ENCODE measurements around the gene ARHGAP24. TPM values are rescaled to one million over a fixed set of nuclear protein-coding genes. Genes with fewer than 3 reads are reported as not detected.
A peak's percentile ranks its signal among the peaks of the same experiment; 100 is the strongest.

ARHGAP24 gene
- total RNA-seq, 1 experiment from 2014 or later = 1.3 TPM

DNA sequence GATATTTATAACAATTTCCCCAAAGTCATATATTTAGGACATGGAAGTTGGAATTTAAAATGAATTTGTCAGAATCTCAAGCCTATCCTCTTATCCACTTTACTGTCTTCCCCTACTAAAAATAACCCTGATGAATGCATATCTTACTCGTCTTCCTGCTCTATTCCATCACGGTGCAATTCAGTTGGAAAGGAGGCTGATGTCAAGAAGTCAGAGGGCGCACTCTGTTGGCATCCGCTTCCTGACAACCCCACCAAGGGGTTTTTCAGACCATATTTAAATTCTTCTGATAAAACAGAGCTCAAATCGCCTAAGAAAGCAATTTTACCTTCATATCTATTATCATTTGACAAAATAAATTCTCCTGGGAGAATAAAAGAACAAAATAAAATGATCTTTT lies 233.5 kb downstream of the ARHGAP24 start:
- no peaks in the 10 kb centered on the region for H4K20me1 ChIP-seq (ENCODE audit: insufficient read depth)
- H3K36me3 ChIP-seq (ENCODE audit: control insufficient read depth in 1 of 2, insufficient read depth in 2 of 2, low read length in 2 of 2) = no peaks in the 10 kb centered on the region
- ChIA-PET POLR2A (no interaction called here), CTCF (no interaction called here), RAD21 (ENCODE audit: low non-redundant PET in 1 of 2, low total read pairs in 2 of 2, uncharacterized antibody in 2 of 2, unreplicated experiment in 2 of 2) (no interaction called here)
- ATAC-seq (no peak), DNase-seq (ENCODE audit: low read depth, low spot score) (no peak)
- H3K9me2 ChIP-seq (ENCODE audit: insufficient read depth) = no peaks in the 10 kb centered on the region
- H3K4me1 ChIP-seq (ENCODE audit: control insufficient read depth in 1 of 2, insufficient read depth in 2 of 2, low read length in 2 of 2) = no peaks in the 10 kb centered on the region
- H3K9me3 ChIP-seq (ENCODE audit: control insufficient read depth in 1 of 2, insufficient read depth in 1 of 2, low read depth in 1 of 2, low read length in 2 of 2) = no peaks in the 10 kb centered on the region
- no peaks in the 10 kb centered on the region for H3K27me3 ChIP-seq (ENCODE audit: insufficient read depth, low read length)
- BruUV-seq (replicated peaks) = no TSS peak
- no peak overlapping the region for H3K9ac ChIP-seq (ENCODE audit: low read length)
- no peak overlapping the region for H2AFZ ChIP-seq (ENCODE audit: low read depth, low read length, poor library complexity, severe bottlenecking)
- TF ChIP-seq RAD21 (IDR thresholded peaks at IDR 0.05; ENCODE audit: low read depth) (0 out of 2 replicates have a peak, but pooled peaks have one; percentile 3), POLR2AphosphoS5 (IDR thresholded peaks at IDR 0.05; ENCODE audit: low read depth, low read length) (no peak)
- H3K4me2 ChIP-seq (ENCODE audit: low read length) = no peak overlapping the region
- H3K4me3 ChIP-seq (replicated peaks in 1 of 2; ENCODE audit: low read depth in 1 of 2, low read length in 2 of 2) = no peak overlapping the region
- no peak overlapping the region for H3K27ac ChIP-seq (ENCODE audit: low read depth, low read length)
- no peaks in the 10 kb centered on the region for H3K79me2 ChIP-seq (ENCODE audit: insufficient read depth, low read length)
- intact Hi-C loops (cut with micrococcal nuclease) = no loop called here

GRCh38 chr4:85713005-85713404 lies 238.1 kb downstream of the ARHGAP24 start:
- ChIA-PET RAD21 (ENCODE audit: low non-redundant PET in 1 of 2, low total read pairs in 2 of 2, uncharacterized antibody in 2 of 2, unreplicated experiment in 2 of 2) (no interaction called here), POLR2A (no interaction called here), CTCF (no interaction called here)
- Histone ChIP-seq H3K4me3 (replicated peaks in 1 of 2; ENCODE audit: low read depth in 1 of 2, low read length in 2 of 2) (no peak overlapping the region), H3K4me1 (ENCODE audit: control insufficient read depth in 1 of 2, insufficient read depth in 2 of 2, low read length in 2 of 2) (no peaks in the 10 kb centered on the region), H4K20me1 (ENCODE audit: insufficient read depth) (no peaks in the 10 kb centered on the region), H3K27ac (ENCODE audit: low read depth, low read length) (no peak overlapping the region), H3K9me2 (ENCODE audit: insufficient read depth) (no peaks in the 10 kb centered on the region), H3K79me2 (ENCODE audit: insufficient read depth, low read length) (no peaks in the 10 kb centered on the region), H3K9ac (ENCODE audit: low read length) (no peak overlapping the region), H3K27me3 (ENCODE audit: insufficient read depth, low read length) (no peaks in the 10 kb centered on the region), H3K9me3 (ENCODE audit: control insufficient read depth in 1 of 2, insufficient read depth in 1 of 2, low read depth in 1 of 2, low read length in 2 of 2) (no peaks in the 10 kb centered on the region), H3K36me3 (ENCODE audit: control insufficient read depth in 1 of 2, insufficient read depth in 2 of 2, low read length in 2 of 2) (no peaks in the 10 kb centered on the region), H3K4me2 (ENCODE audit: low read length) (no peak overlapping the region), H2AFZ (ENCODE audit: low read depth, low read length, poor library complexity, severe bottlenecking) (no peak overlapping the region)
- DNase-seq (ENCODE audit: low read depth, low spot score) (no peak), ATAC-seq (no peak)
- TF ChIP-seq ZBTB33 (IDR thresholded peaks at IDR 0.05; ENCODE audit: extremely low read depth, insufficient replicate concordance, low read length) (no peak), ELF1 (IDR thresholded peaks at IDR 0.05; ENCODE audit: borderline replicate concordance, low read depth) (no peak), REST (IDR thresholded peaks at IDR 0.05; ENCODE audit: low read depth) (no peak), EGR1 (IDR thresholded peaks at IDR 0.05; ENCODE audit: low read depth) (no peak), SRF (IDR thresholded peaks at IDR 0.05; ENCODE audit: low read depth) (no peak)
- no TSS peak for BruUV-seq (replicated peaks)
- intact Hi-C loops (cut with micrococcal nuclease) = no loop called here
